HEK293T (cell line): ENCODE measurements around the gene NIP7.

ENCODE experiments used
- ARNT ChIP-seq: fragments of 450-650 bp; IDR thresholded peaks from 2 replicates; pipeline ENCODE4 v1.6.1; 2017; ENCODE audit warnings: mild to moderate bottlenecking
- BHLHE40 ChIP-seq: fragments of 450-650 bp; IDR thresholded peaks from 2 replicates; pipeline ENCODE4 v1.6.1; 2016; ENCODE audit warnings: mild to moderate bottlenecking, moderate library complexity, borderline replicate concordance
- CTBP1 ChIP-seq: fragments of 450-650 bp; IDR thresholded peaks from 2 replicates; pipeline ENCODE4 v1.6.1; 2016; ENCODE audit warnings: borderline replicate concordance
- FOXA1 ChIP-seq: fragments of 450-650 bp; IDR thresholded peaks from 2 replicates; pipeline ENCODE4 v1.6.1; 2016; ENCODE audit warnings: mild to moderate bottlenecking
- FOXM1 ChIP-seq: fragments of 450-650 bp; IDR thresholded peaks from 2 replicates; pipeline ENCODE4 v1.6.1; 2017; ENCODE audit warnings: mild to moderate bottlenecking, borderline replicate concordance
- LEF1 ChIP-seq: fragments of 450-650 bp; IDR thresholded peaks from 2 replicates; pipeline ENCODE4 v1.6.1; 2017; ENCODE audit warnings: mild to moderate bottlenecking, borderline replicate concordance
- PKNOX1 ChIP-seq: fragments of 450-650 bp; IDR thresholded peaks from 2 replicates; pipeline ENCODE4 v1.6.1; 2016
- SP1 ChIP-seq: fragments of 450-650 bp; IDR thresholded peaks from 2 replicates; pipeline ENCODE4 v1.6.1; 2017
- SUZ12 ChIP-seq: fragments of 450-650 bp; IDR thresholded peaks from 2 replicates; pipeline ENCODE4 v1.6.1; 2016; ENCODE audit warnings: mild to moderate bottlenecking
- ZNF384 ChIP-seq: fragments of 450-650 bp; IDR thresholded peaks from 2 replicates; pipeline ENCODE4 v1.6.1; 2016

GRCh38 chr16:69378036-69378435 lies 38.5 kb downstream of the NIP7 start:
- TF ChIP-seq FOXA1 = no peak
- no peak for TF ChIP-seq FOXM1
- no peak for TF ChIP-seq SP1
- TF ChIP-seq CTBP1 = no peak
- no peak for TF ChIP-seq SUZ12
- TF ChIP-seq PKNOX1 = no peak
- TF ChIP-seq ARNT = no peak
- no peak for TF ChIP-seq ZNF384
- TF ChIP-seq BHLHE40 = no peak
- TF ChIP-seq LEF1 = no peak
